MM.1S (cell line): ENCODE results near the gene TOGARAM2.

ENCODE experiments used
- DNase-seq: peaks from one replicate; pipeline ENCODE4 v3.0.0-alpha.2; 2015
- H2AFZ ChIP-seq: fragments of 300-600 bp; sonication (generic); 2 replicates; pipeline ENCODE4 v1.6.0; 2016; ENCODE audit warnings: antibody characterized with exemption, low read length
- H3F3A ChIP-seq: fragments of 300-600 bp; sonication (generic); 2 replicates; pipeline ENCODE4 v1.6.1; 2016; ENCODE audit warnings: mild to moderate bottlenecking, antibody characterized with exemption, low read length, moderate library complexity, mixed read lengths; ENCODE audit not compliant: insufficient read depth
- H3K27ac ChIP-seq: fragments of 300-600 bp; sonication (generic); 2 replicates; pipeline ENCODE4 v1.5.1; 2016; ENCODE audit warnings: mild to moderate bottlenecking, low read length
- H3K27me3 ChIP-seq: fragments of 300-600 bp; sonication (generic); replicated peaks from 2 replicates; pipeline ENCODE4 v1.6.0; 2016; ENCODE audit warnings: low read length; ENCODE audit not compliant: insufficient read depth
- H3K36me3 ChIP-seq: fragments of 300-600 bp; sonication (generic); replicated peaks from 2 replicates; pipeline ENCODE4 v1.6.1; 2016; ENCODE audit warnings: mild to moderate bottlenecking, low read length, mixed read lengths; ENCODE audit not compliant: insufficient read depth
- H3K4me1 ChIP-seq: fragments of 300-600 bp; sonication (generic); 2 replicates; pipeline ENCODE4 v1.6.1; 2016; ENCODE audit warnings: low read length, mixed read lengths
- H3K4me2 ChIP-seq: fragments of 300-600 bp; sonication (generic); 2 replicates; pipeline ENCODE4 v1.6.0; 2016; ENCODE audit warnings: low read depth, low read length
- H3K4me3 ChIP-seq: fragments of 300-600 bp; sonication (generic); 2 replicates; pipeline ENCODE4 v1.5.1; 2016; ENCODE audit warnings: low read length, mixed read lengths
- H3K79me2 ChIP-seq: fragments of 300-600 bp; sonication (generic); 2 replicates; pipeline ENCODE4 v1.6.1; 2016; ENCODE audit warnings: mixed run types, low read length, mixed read lengths
- H3K9ac ChIP-seq: fragments of 300-600 bp; sonication (generic); 2 replicates; pipeline ENCODE4 v1.6.1; 2016; ENCODE audit warnings: low read length, mixed read lengths
- H3K9me2 ChIP-seq: fragments of 300-600 bp; sonication (generic); replicated peaks from 2 replicates; pipeline ENCODE4 v1.6.1; 2016; ENCODE audit warnings: mild to moderate bottlenecking, low read length, mixed read lengths; ENCODE audit not compliant: insufficient read depth
- H3K9me3 ChIP-seq: fragments of 300-600 bp; sonication (generic); replicated peaks from 2 replicates; pipeline ENCODE4 v1.6.1; 2016; ENCODE audit warnings: mild to moderate bottlenecking, low read length, mixed read lengths; ENCODE audit not compliant: insufficient read depth
- H4K20me1 ChIP-seq: fragments of 300-600 bp; sonication (generic); 2 replicates; pipeline ENCODE4 v1.6.1; 2016; ENCODE audit warnings: mild to moderate bottlenecking, low read length, moderate library complexity, mixed read lengths; ENCODE audit not compliant: insufficient read depth
- EZH2 ChIP-seq: fragments of 300-600 bp; sonication (generic); optimal IDR thresholded peaks from 2 replicates; pipeline ENCODE3; 2017; ENCODE audit warnings: low read depth, mild to moderate bottlenecking, antibody characterized with exemption, low read length, mixed read lengths
- EZH2phosphoT487 ChIP-seq: fragments of 300-600 bp; sonication (generic); IDR thresholded peaks from 2 replicates; pipeline ENCODE4 v1.6.1; 2018; ENCODE audit warnings: antibody characterized with exemption, low read length
- TF ChIP-seq, protein P1 (sequence below): fragments of 300-600 bp; sonication (generic); IDR thresholded peaks from 2 replicates; pipeline ENCODE4 v1.5.1; 2016; ENCODE audit warnings: antibody characterized with exemption, low read length, mixed read lengths

The TOGARAM2 gene

DNA sequence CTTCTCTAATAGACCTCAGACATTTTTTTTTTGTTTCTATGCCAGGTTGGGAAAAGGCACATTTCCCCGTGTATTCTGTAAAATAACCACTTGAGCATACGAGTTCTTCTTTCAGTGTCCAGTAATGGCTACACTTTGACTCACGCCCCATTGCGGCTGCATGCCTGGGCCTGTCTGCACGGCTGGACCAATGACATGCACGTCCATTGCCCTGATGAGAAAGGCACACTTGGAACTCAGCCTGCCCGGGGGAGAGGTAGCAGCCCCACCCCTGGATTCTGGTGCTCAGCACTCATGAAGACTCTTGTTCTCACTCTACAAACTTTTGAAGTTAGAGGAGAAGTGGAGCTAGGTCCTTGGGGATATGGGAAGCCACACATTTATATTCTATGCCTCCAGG, 87.4 kb downstream of the TOGARAM2 start:
- Histone ChIP-seq H4K20me1 (no peaks in the 10 kb centered on the region), H3K9ac (no peak overlapping the region), H3K27me3 (no peaks in the 10 kb centered on the region), H3K9me3 (no peaks in the 10 kb centered on the region), H3F3A (no peaks in the 10 kb centered on the region), H3K9me2 (no peaks in the 10 kb centered on the region), H2AFZ (no peak overlapping the region), H3K4me2 (no peak overlapping the region), H3K4me3 (no peak overlapping the region), H3K79me2 (no peaks in the 10 kb centered on the region), H3K27ac (no peak overlapping the region), H3K4me1 (no peaks in the 10 kb centered on the region), H3K36me3 (no peaks in the 10 kb centered on the region)
- TF ChIP-seq, protein P1, sequence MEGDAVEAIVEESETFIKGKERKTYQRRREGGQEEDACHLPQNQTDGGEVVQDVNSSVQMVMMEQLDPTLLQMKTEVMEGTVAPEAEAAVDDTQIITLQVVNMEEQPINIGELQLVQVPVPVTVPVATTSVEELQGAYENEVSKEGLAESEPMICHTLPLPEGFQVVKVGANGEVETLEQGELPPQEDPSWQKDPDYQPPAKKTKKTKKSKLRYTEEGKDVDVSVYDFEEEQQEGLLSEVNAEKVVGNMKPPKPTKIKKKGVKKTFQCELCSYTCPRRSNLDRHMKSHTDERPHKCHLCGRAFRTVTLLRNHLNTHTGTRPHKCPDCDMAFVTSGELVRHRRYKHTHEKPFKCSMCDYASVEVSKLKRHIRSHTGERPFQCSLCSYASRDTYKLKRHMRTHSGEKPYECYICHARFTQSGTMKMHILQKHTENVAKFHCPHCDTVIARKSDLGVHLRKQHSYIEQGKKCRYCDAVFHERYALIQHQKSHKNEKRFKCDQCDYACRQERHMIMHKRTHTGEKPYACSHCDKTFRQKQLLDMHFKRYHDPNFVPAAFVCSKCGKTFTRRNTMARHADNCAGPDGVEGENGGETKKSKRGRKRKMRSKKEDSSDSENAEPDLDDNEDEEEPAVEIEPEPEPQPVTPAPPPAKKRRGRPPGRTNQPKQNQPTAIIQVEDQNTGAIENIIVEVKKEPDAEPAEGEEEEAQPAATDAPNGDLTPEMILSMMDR = no peak
- TF ChIP-seq EZH2phosphoT487 (no peak), EZH2 (no peak)
- DNase-seq = no peak

- TF ChIP-seq EZH2 (no peak), EZH2phosphoT487 (no peak)
- TF ChIP-seq, protein P1 = no peak
- H4K20me1 ChIP-seq = no peaks in the 10 kb centered on the region
These were observed 89.4 kb downstream of the TOGARAM2 start for GRCh38 chr2:29070526-29070925.

GRCh38 chr2:29071032-29071975, 90.2 kb downstream of the TOGARAM2 start:
- no peak overlapping the region for H3K9ac ChIP-seq
- no peak overlapping the region for H2AFZ ChIP-seq

More at GRCh38 chr2:29070526-29070925, 89.4 kb downstream of the TOGARAM2 start:
- Histone ChIP-seq H3K79me2 (no peaks in the 10 kb centered on the region), H3K27ac (no peak overlapping the region), H3K27me3 (no peaks in the 10 kb centered on the region), H3K4me1 (no peaks in the 10 kb centered on the region), H3K4me3 (no peak overlapping the region), H3K9ac (no peak overlapping the region), H3K9me2 (no peaks in the 10 kb centered on the region), H3K36me3 (no peaks in the 10 kb centered on the region), H3K9me3 (no peaks in the 10 kb centered on the region), H2AFZ (no peak overlapping the region), H3F3A (no peaks in the 10 kb centered on the region), H3K4me2 (no peak overlapping the region)
- DNase-seq = no peak

More at GRCh38 chr2:29071032-29071975, 90.2 kb downstream of the TOGARAM2 start:
- Histone ChIP-seq H3K79me2 (no peaks in the 10 kb centered on the region), H4K20me1 (no peaks in the 10 kb centered on the region), H3K4me2 (no peak overlapping the region), H3K9me2 (no peaks in the 10 kb centered on the region), H3K27me3 (no peaks in the 10 kb centered on the region), H3F3A (no peaks in the 10 kb centered on the region), H3K9me3 (no peaks in the 10 kb centered on the region), H3K27ac (no peak overlapping the region), H3K4me1 (no peaks in the 10 kb centered on the region), H3K4me3 (no peak overlapping the region), H3K36me3 (no peaks in the 10 kb centered on the region)
- TF ChIP-seq, protein P1 = no peak
- TF ChIP-seq EZH2 = no peak
- no peak for TF ChIP-seq EZH2phosphoT487
- no peak for DNase-seq
